Measurements from ENCODE around the gene TP53RK.

GRCh38 chr20:46709459-46710152, 20.4 kb upstream of the TP53RK start, which contains the start of gene SLC2A10:
- TF ChIP-seq CTCF (IDR thresholded peaks at IDR 0.05) (no peak), POLR2A (IDR thresholded peaks at IDR 0.05) (no peak)
